ENCODE results near the gene RALGAPA1. TPM values are rescaled to one million over a fixed set of nuclear protein-coding genes. Genes with fewer than 3 reads are reported as not detected.
"Not testable (repeated sequence)": the region's sequence is repeated elsewhere in the genome, so short reads cannot be mapped to it uniquely, and the experiment has no call there.

The RALGAPA1 gene
- total RNA-seq, 1 donor from 2014 or later = 47.9 TPM

- H3K36me3 Mint-ChIP-seq (ENCODE audit: unreplicated experiment) = peaks cover 6% of the 10 kb centered on the region
- peaks cover 28% of the 10 kb centered on the region for H3K4me1 Mint-ChIP-seq (ENCODE audit: unreplicated experiment)
- peak within 1 kb of the TSS; percentile 98 for H3K27ac Mint-ChIP-seq (ENCODE audit: unreplicated experiment)
- no peaks in the 10 kb centered on the region for H3K9me3 Mint-ChIP-seq (ENCODE audit: unreplicated experiment)
- H3K4me3 Mint-ChIP-seq (ENCODE audit: unreplicated experiment) = peak within 1 kb of the TSS; percentile 91
- TF ChIP-seq, protein P1, sequence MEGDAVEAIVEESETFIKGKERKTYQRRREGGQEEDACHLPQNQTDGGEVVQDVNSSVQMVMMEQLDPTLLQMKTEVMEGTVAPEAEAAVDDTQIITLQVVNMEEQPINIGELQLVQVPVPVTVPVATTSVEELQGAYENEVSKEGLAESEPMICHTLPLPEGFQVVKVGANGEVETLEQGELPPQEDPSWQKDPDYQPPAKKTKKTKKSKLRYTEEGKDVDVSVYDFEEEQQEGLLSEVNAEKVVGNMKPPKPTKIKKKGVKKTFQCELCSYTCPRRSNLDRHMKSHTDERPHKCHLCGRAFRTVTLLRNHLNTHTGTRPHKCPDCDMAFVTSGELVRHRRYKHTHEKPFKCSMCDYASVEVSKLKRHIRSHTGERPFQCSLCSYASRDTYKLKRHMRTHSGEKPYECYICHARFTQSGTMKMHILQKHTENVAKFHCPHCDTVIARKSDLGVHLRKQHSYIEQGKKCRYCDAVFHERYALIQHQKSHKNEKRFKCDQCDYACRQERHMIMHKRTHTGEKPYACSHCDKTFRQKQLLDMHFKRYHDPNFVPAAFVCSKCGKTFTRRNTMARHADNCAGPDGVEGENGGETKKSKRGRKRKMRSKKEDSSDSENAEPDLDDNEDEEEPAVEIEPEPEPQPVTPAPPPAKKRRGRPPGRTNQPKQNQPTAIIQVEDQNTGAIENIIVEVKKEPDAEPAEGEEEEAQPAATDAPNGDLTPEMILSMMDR (IDR thresholded peaks at IDR 0.05) = no peak
- DNase-seq (ENCODE audit: extremely low spot score, unreplicated experiment) = peak; percentile 99
- H3K27me3 Mint-ChIP-seq (ENCODE audit: unreplicated experiment) = peaks cover 14% of the 10 kb centered on the region
Observed at GRCh38 chr14:35826218-35826951, 17.3 kb upstream of the RALGAPA1 start, which contains the start of gene BRMS1L. TSS of gene BRMS1L (plus strand) at chr14:35826338. CDS start at chr14:35826517, 179 bp downstream.

DNA sequence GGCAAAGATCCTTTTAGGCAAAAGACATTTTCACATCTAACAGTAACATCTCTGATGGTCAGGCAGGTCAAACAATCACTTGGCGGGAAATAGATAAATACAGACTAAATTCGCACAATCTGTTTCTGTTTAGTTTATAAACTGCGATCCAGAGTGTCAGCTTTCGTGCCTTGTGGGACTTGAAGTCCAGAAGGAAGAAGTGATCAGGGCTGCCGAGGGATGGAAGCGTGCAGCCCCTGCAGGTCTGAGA, 16.8 kb upstream of the RALGAPA1 start:
- Mint-ChIP-seq H3K4me3 (ENCODE audit: unreplicated experiment) (peak overlapping the region; percentile 91), H3K27ac (ENCODE audit: unreplicated experiment) (peak overlapping the region; percentile 98), H3K9me3 (ENCODE audit: unreplicated experiment) (no peaks in the 10 kb centered on the region), H3K27me3 (ENCODE audit: unreplicated experiment) (peaks cover 17% of the 10 kb centered on the region), H3K4me1 (ENCODE audit: unreplicated experiment) (peaks cover 28% of the 10 kb centered on the region), H3K36me3 (ENCODE audit: unreplicated experiment) (peaks cover 3% of the 10 kb centered on the region)
- DNase-seq (ENCODE audit: extremely low spot score, unreplicated experiment) = no peak
- TF ChIP-seq, protein P1 (IDR thresholded peaks at IDR 0.05) = no peak

- not testable (repeated sequence) for H3K4me3 Mint-ChIP-seq (ENCODE audit: unreplicated experiment); H3K9me3 Mint-ChIP-seq (ENCODE audit: unreplicated experiment); H3K27ac Mint-ChIP-seq (ENCODE audit: unreplicated experiment); DNase-seq (ENCODE audit: extremely low spot score, unreplicated experiment); H3K36me3 Mint-ChIP-seq (ENCODE audit: unreplicated experiment)
- peaks cover 23% of the 10 kb centered on the region for H3K27me3 Mint-ChIP-seq (ENCODE audit: unreplicated experiment)
- H3K4me1 Mint-ChIP-seq (ENCODE audit: unreplicated experiment) = peaks cover 25% of the 10 kb centered on the region
Observed at GRCh38 chr14:35824446-35825165, 15.5 kb upstream of the RALGAPA1 start.

- TF ChIP-seq, protein P1 (IDR thresholded peaks at IDR 0.05) = no peak
- Mint-ChIP-seq H3K36me3 (ENCODE audit: unreplicated experiment) (no peaks in the 10 kb centered on the region), H3K9me3 (ENCODE audit: unreplicated experiment) (no peaks in the 10 kb centered on the region), H3K4me3 (ENCODE audit: unreplicated experiment) (no peak overlapping the region), H3K27ac (ENCODE audit: unreplicated experiment) (no peak overlapping the region), H3K27me3 (ENCODE audit: unreplicated experiment) (peaks cover 23% of the 10 kb centered on the region), H3K4me1 (ENCODE audit: unreplicated experiment) (peaks cover 10% of the 10 kb centered on the region)
- no peak for DNase-seq (ENCODE audit: extremely low spot score, unreplicated experiment)
Observed at GRCh38 chr14:35822501-35822900, 13.4 kb upstream of the RALGAPA1 start.

DNA sequence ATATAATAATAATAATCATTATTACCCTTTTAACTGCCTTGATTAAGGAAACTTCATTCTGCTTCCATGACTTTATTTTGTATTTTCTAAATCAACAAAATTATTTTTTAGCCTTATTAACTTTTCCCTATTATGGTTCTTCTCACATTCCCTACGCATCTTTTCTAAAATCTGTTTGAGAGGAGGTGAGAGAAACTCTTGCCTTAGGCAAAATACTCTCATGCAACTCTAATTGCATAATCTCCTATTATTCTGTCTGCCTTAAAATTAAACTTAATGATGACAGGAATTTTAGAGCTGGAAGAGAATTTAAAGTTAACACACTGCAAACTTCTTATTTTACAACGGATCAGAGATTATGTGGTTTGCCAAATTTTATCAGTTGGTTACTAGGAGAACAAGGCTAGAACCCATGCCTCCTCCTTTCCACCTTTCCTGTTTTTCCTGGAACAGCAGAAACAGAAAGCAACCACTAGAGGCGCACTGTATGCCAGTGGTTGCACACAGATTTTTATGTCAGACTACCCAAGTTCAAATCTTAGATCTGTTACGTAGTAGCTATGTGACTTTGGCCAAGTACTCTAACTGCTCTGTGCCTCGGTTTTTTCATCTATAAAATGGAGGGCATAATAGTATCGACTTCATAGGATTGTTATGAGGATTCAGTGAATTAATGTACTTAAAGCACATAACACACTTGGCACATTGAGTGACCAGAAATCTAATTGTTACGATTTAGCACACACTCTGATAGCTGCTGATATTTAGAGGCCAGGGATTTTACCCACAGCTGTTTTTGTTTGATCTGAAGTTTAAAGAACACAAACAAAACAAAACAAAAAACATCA, 12.7 kb upstream of the RALGAPA1 start:
- no peaks in the 10 kb centered on the region for H3K36me3 Mint-ChIP-seq (ENCODE audit: unreplicated experiment)
- H3K4me3 Mint-ChIP-seq (ENCODE audit: unreplicated experiment) = no peak overlapping the region
- DNase-seq (ENCODE audit: extremely low spot score, unreplicated experiment) = no peak
- H3K27ac Mint-ChIP-seq (ENCODE audit: unreplicated experiment) = no peak overlapping the region
- H3K27me3 Mint-ChIP-seq (ENCODE audit: unreplicated experiment) = peaks cover 23% of the 10 kb centered on the region
- no peaks in the 10 kb centered on the region for H3K9me3 Mint-ChIP-seq (ENCODE audit: unreplicated experiment)
- H3K4me1 Mint-ChIP-seq (ENCODE audit: unreplicated experiment) = peaks cover 3% of the 10 kb centered on the region
- TF ChIP-seq, protein P1 (IDR thresholded peaks at IDR 0.05) = peak; percentile 32

All from osteocyte (in vitro differentiated cells).